ENCODE measurements around the gene SYTL3.
"Not testable (repeated sequence)": the region's sequence is repeated elsewhere in the genome, so short reads cannot be mapped to it uniquely, and the experiment has no call there.

Gene SYTL3

GRCh38 chr6:158665332-158665731, 15.5 kb downstream of the SYTL3 start:
- no peak for DNase-seq (ENCODE audit: low read depth)

GRCh38 chr6:158666628-158667359, 16.9 kb downstream of the SYTL3 start:
- DNase-seq (ENCODE audit: low read depth) = no peak

- DNase-seq (ENCODE audit: low read depth) = no peak
Observed at GRCh38 chr6:158667360-158667981, 17.6 kb downstream of the SYTL3 start.

GRCh38 chr6:158668707-158669103, 18.9 kb downstream of the SYTL3 start:
- no peak for DNase-seq (ENCODE audit: low read depth)

- no peak for DNase-seq (ENCODE audit: low read depth)
Observed at GRCh38 chr6:158669145-158670035, 19.5 kb downstream of the SYTL3 start.

GRCh38 chr6:158672119-158672518, 22.3 kb downstream of the SYTL3 start:
- not testable (repeated sequence) for DNase-seq (ENCODE audit: low read depth)

- no peak for DNase-seq (ENCODE audit: low read depth)
Observed at GRCh38 chr6:158672726-158673125, 22.9 kb downstream of the SYTL3 start.

- DNase-seq (ENCODE audit: low read depth) = no peak
Observed at GRCh38 chr6:158674342-158675131, 24.7 kb downstream of the SYTL3 start.

GRCh38 chr6:158677094-158677493, 27.2 kb downstream of the SYTL3 start:
- not testable (repeated sequence) for DNase-seq (ENCODE audit: low read depth)

- no peak for DNase-seq (ENCODE audit: low read depth)
Observed at GRCh38 chr6:158677906-158678578, 28.2 kb downstream of the SYTL3 start.

- DNase-seq (ENCODE audit: low read depth) = no peak
Observed at GRCh38 chr6:158680015-158680414, 30.2 kb downstream of the SYTL3 start.

- DNase-seq (ENCODE audit: low read depth) = no peak
Observed at GRCh38 chr6:158680481-158680880, 30.6 kb downstream of the SYTL3 start.

- DNase-seq (ENCODE audit: low read depth) = no peak
Observed at GRCh38 chr6:158684311-158684710, 34.5 kb downstream of the SYTL3 start.

- no peak for DNase-seq (ENCODE audit: low read depth)
Observed at GRCh38 chr6:158684745-158685324, 35.0 kb downstream of the SYTL3 start.

GRCh38 chr6:158686311-158686710, 36.5 kb downstream of the SYTL3 start:
- no peak for DNase-seq (ENCODE audit: low read depth)

GRCh38 chr6:158686791-158687381, 37.0 kb downstream of the SYTL3 start:
- DNase-seq (ENCODE audit: low read depth) = peak; percentile 11

GRCh38 chr6:158687506-158687905, 37.7 kb downstream of the SYTL3 start:
- no peak for DNase-seq (ENCODE audit: low read depth)

- no peak for DNase-seq (ENCODE audit: low read depth)
Observed at GRCh38 chr6:158688860-158689259, 39.0 kb downstream of the SYTL3 start.

- DNase-seq (ENCODE audit: low read depth) = no peak
Observed at GRCh38 chr6:158694913-158695312, 45.1 kb downstream of the SYTL3 start.

- DNase-seq (ENCODE audit: low read depth) = no peak
Observed at GRCh38 chr6:158697811-158698210, 48.0 kb downstream of the SYTL3 start.

GRCh38 chr6:158698931-158699330, 49.1 kb downstream of the SYTL3 start:
- DNase-seq (ENCODE audit: low read depth) = no peak

Measured in activated T-cell treated with anti-CD3 and anti-CD28 coated beads for 24 hours (primary cell).